HG03439 (cell line): ENCODE measurements around the gene RHOU.
"Not testable (repeated sequence)": the region's sequence is repeated elsewhere in the genome, so short reads cannot be mapped to it uniquely, and the experiment has no call there.

Source experiments
- ATAC-seq: cut with Tn5 transposase; IDR thresholded peaks from one replicate; pipeline ENCODE4 v1.9.1; 2021; ENCODE audit warnings: mild to moderate bottlenecking, moderate library complexity; ENCODE audit not compliant: unreplicated experiment

Gene RHOU

DNA sequence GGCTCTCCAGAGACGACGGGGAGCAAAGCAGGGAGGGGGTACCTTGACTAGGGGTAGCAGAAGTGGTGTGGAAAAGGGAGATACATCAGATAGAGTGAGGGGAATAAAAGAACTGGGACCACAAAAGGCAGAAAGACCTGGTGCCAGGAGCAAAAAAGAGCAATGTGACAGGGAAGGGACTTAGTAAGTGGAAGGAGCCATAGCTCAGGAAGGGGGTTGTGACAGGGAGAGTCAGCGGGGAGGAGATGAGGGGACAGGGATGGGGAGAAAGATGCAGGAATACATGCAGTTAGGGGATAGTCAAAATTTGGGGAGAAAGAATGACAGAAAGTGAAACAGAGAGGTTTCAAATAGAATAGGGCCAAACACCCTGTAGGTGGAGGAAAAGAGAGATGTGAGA lies 20.5 kb downstream of the RHOU start:
- no peak for ATAC-seq

DNA sequence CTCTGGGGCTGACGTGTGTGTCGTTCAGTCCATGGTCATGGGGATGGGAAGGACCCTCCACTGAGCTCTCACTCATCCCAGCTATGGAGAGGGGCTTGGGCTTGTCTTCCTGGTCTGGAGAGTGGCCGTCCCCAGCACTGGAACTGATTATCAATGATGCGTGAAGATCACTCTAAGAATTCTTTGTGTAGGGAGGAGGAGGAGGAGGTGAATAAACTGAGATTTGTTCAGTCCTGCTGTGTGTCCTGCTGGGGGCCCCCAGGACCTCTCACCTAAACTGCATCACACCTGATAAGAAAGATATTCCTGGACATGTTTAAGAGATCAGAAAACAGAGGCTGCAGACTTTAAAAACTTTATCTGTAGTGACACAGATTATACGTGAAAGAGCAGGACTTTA lies 21.2 kb downstream of the RHOU start:
- no peak for ATAC-seq

- ATAC-seq: no peak
These were observed 23.2 kb downstream of the RHOU start for GRCh38 chr1:228758447-228758846.

DNA sequence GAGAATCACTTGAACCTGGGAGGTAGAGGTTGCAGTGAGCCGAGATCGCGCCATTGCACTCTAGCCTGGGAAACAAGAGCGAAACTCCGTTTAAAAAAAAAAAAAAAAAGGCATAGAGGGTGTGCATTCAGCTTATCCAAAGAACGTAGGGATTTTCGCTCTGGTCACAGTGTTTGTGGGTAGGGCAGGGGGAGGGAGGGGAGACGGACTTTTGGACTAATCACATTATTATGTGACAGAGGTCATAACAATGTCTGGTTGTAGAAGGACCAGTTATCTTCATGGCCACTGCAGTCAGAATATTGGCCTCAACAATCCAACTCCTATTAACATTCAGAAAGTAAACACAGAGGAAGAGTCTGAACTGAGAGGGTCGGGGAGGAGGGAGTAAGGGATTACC lies 25.7 kb downstream of the RHOU start:
- ATAC-seq: no peak

- ATAC-seq: no peak
These were observed 28.3 kb downstream of the RHOU start for GRCh38 chr1:228763561-228763960.

GRCh38 chr1:228765168-228765946 lies 30.1 kb downstream of the RHOU start:
- no peak for ATAC-seq

DNA sequence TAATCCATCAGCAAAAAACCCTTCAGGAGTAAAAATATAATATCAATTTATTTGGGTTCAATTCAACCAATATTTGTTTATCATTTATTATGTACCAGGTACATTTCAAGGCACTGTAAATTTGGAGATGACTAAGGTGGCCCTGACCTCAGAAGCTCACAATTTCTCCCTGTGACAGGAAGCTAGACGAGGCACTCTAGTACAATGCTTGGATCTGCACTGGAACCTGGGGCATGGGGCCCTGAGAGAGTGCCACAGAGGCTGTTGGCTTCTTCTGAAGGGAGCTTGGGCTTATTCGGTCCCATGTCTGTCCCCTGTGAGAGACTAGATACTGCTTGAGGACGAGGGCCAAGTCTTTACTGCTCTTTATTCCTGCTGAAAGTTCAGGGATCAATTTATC lies 31.5 kb downstream of the RHOU start:
- no peak for ATAC-seq

- no peak for ATAC-seq
These were observed 32.5 kb downstream of the RHOU start for GRCh38 chr1:228767636-228768354.

- no peak for ATAC-seq
These were observed 33.2 kb downstream of the RHOU start for GRCh38 chr1:228768355-228769000.

DNA sequence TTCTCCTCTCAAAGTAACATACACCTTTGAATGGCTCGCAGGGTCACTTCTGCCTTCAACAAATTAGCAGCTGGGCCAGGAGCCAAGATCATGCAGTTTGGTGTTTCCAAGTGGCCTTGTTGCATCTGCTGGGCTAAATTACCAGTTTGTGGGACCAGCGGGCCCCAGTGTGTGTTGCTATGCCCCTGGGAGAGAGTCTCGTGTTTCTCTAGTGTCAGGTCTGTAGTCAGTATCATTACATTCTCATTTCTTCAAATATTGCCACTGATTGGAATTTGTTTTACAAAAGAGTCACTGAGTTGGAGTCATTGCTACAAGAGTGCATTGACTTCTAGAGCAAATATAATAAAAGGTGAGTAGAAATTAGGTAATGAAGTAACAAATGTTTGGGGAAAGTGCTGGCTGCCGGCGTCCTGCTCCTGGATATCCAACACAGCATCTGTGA lies 35.5 kb downstream of the RHOU start:
- no peak for ATAC-seq

- no peak for ATAC-seq
These were observed 37.4 kb downstream of the RHOU start for GRCh38 chr1:228772516-228773212.

GRCh38 chr1:228775946-228776345 lies 40.7 kb downstream of the RHOU start:
- not testable (repeated sequence) for ATAC-seq

GRCh38 chr1:228776449-228776848 lies 41.2 kb downstream of the RHOU start:
- no peak for ATAC-seq

- ATAC-seq: no peak
These were observed 42.0 kb downstream of the RHOU start for GRCh38 chr1:228777236-228777635.

DNA sequence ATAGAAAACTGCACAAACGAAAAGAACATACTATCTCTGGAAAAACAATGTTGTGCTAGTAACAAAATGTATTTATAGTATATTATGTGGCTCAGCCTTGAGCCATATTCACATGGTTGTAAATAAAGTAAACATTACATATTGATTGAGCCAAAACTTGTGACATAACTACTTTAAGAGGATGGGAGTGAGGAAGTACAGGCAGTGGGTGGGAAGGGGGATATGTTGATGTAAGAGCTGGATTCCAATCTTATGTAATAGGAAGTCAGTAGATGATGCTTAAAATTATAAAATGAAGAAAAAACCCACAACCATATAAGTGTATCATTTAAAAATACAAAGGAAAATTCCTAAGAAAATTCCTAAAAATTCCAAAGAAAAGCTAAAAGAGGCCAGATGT lies 42.7 kb downstream of the RHOU start:
- ATAC-seq: no peak

DNA sequence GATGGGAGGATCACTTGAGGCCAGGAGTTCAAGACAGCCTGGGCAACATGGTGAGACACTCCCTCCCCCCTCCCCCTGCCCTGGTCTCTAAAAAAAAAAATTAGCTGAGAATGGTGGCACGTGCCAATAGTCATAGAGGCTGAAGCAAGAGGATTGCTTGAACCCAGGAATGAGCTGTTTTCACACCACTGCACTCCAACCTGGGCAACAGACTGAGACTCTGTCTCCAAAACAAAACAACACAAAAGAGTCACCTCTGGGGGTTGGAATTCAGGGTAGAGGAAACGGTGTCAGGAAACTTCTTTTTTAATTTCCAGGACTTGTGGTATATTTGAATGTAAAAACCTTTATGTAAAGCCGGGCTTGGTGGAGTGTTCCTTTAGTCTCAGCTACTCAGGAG lies 43.2 kb downstream of the RHOU start:
- no peak for ATAC-seq

DNA sequence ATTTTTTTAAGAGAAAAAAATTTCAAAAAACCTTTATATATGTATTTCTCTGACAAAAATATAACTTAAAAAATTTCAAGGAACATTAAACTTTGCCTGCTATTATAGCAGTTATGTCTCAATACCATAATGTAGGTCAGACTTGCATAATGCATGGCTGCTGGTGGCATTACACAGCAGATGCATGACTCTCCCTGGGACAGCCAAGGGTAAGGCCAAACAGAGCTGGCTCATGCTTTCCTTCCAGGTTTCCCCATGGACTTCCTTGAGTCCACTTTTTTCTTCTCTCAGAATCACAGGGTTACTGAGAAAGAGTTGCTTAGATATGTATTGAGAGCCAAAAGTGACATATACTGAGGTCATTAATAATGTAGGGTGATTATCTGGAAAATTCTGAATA lies 43.7 kb downstream of the RHOU start:
- ATAC-seq: no peak

GRCh38 chr1:228781161-228781808 lies 46.0 kb downstream of the RHOU start:
- ATAC-seq: no peak

- no peak for ATAC-seq
These were observed 46.8 kb downstream of the RHOU start for GRCh38 chr1:228781809-228782661.
